ENCODE results near the gene SETBP1. TPM values are rescaled to one million over a fixed set of nuclear protein-coding genes. Genes with fewer than 3 reads are reported as not detected.

The SETBP1 gene
- total and polyA plus RNA-seq, 3 donors from 2014 or later, result 6.2 to 34.7 (median 33.1) TPM

GRCh38 chr18:44943311-44943881 is 262.7 kb downstream of the SETBP1 start:
- TF ChIP-seq POLR2A (IDR thresholded peaks at IDR 0.05), result no peak
- TF ChIP-seq, protein P1, sequence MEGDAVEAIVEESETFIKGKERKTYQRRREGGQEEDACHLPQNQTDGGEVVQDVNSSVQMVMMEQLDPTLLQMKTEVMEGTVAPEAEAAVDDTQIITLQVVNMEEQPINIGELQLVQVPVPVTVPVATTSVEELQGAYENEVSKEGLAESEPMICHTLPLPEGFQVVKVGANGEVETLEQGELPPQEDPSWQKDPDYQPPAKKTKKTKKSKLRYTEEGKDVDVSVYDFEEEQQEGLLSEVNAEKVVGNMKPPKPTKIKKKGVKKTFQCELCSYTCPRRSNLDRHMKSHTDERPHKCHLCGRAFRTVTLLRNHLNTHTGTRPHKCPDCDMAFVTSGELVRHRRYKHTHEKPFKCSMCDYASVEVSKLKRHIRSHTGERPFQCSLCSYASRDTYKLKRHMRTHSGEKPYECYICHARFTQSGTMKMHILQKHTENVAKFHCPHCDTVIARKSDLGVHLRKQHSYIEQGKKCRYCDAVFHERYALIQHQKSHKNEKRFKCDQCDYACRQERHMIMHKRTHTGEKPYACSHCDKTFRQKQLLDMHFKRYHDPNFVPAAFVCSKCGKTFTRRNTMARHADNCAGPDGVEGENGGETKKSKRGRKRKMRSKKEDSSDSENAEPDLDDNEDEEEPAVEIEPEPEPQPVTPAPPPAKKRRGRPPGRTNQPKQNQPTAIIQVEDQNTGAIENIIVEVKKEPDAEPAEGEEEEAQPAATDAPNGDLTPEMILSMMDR (IDR thresholded peaks at IDR 0.05), result no peak
- WGBS, 2 donors, result 46 to 67% methylated on average over 2 of the region's 2 CpGs
- DNase-seq, result peak; percentile 35
- Histone ChIP-seq H3K36me3 (ENCODE audit: low read depth, missing control alignments) (no peaks in the 10 kb centered on the region), H3K4me3 (no peak overlapping the region), H3K9me3 (no peaks in the 10 kb centered on the region), H3K27me3 (no peaks in the 10 kb centered on the region), H3K4me1 (peaks cover 9% of the 10 kb centered on the region), H3K27ac (no peak overlapping the region)
- intact Hi-C loops (cut with DNase I; ENCODE audit: low total_unique reads), result no loop called here

- Histone ChIP-seq H3K4me1 (peaks cover 9% of the 10 kb centered on the region), H3K4me3 (no peak overlapping the region), H3K27me3 (no peaks in the 10 kb centered on the region), H3K9me3 (no peaks in the 10 kb centered on the region), H3K27ac (no peak overlapping the region), H3K36me3 (ENCODE audit: low read depth, missing control alignments) (no peaks in the 10 kb centered on the region)
- DNase-seq, result no peak
- TF ChIP-seq, protein P1 (IDR thresholded peaks at IDR 0.05), result no peak
- no peak for TF ChIP-seq POLR2A (IDR thresholded peaks at IDR 0.05)
- WGBS, 2 donors, result 87 to 89% methylated on average over 1 of the region's 1 CpG
- intact Hi-C loops (cut with DNase I; ENCODE audit: low total_unique reads), result no loop called here
Observed at GRCh38 chr18:44944461-44944860, 263.8 kb downstream of the SETBP1 start.

GRCh38 chr18:44945888-44946401 is 265.3 kb downstream of the SETBP1 start:
- H3K27me3 ChIP-seq, result no peaks in the 10 kb centered on the region
- no peaks in the 10 kb centered on the region for H3K9me3 ChIP-seq
- H3K4me1 ChIP-seq, result peaks cover 9% of the 10 kb centered on the region
- 71 to 73% methylated on average over 4 of the region's 4 CpGs for WGBS, 2 donors
- no peaks in the 10 kb centered on the region for H3K36me3 ChIP-seq (ENCODE audit: low read depth, missing control alignments)
- DNase-seq, result no peak
- no peak overlapping the region for H3K4me3 ChIP-seq
- no peak for TF ChIP-seq POLR2A (IDR thresholded peaks at IDR 0.05)
- TF ChIP-seq, protein P1 (IDR thresholded peaks at IDR 0.05), result no peak
- no peak overlapping the region for H3K27ac ChIP-seq
- intact Hi-C loops (cut with DNase I; ENCODE audit: low total_unique reads), result no loop called here

DNA sequence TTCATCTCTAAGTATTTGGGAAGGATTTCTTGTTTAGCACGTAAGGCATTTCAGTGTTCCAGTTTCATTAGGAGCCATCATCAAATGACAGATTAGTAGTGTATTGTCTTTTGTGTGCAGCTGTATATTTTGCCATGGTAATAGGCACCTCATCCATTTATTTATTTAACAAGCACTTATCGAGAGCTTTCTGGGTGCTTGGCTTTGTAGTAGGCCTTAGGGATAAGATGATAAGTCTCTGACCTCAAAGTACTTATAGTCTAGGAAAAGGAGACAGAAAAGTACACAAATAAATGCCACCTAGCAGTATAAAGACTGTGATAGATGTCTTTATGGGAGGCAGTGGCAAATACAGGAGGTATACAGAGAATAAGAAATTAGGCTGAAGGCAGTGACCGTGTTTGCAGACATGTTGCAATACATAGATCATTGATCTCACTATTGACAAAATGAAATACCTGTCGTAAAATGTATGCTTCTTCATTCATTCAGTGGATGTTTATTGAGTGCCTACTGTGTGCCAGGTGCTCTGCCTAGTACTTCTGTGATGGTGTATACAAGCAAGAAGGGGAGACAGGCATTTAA is 265.9 kb downstream of the SETBP1 start:
- Histone ChIP-seq H3K36me3 (ENCODE audit: low read depth, missing control alignments) (no peaks in the 10 kb centered on the region), H3K27ac (no peak overlapping the region), H3K4me1 (peaks cover 9% of the 10 kb centered on the region), H3K9me3 (no peaks in the 10 kb centered on the region), H3K4me3 (no peak overlapping the region), H3K27me3 (no peaks in the 10 kb centered on the region)
- 89% methylated on average over 4 of the region's 4 CpGs for WGBS, 2 donors
- DNase-seq, result no peak
- no peak for TF ChIP-seq POLR2A (IDR thresholded peaks at IDR 0.05)
- TF ChIP-seq, protein P1 (IDR thresholded peaks at IDR 0.05), result no peak
- intact Hi-C loops (cut with DNase I; ENCODE audit: low total_unique reads), result no loop called here

DNA sequence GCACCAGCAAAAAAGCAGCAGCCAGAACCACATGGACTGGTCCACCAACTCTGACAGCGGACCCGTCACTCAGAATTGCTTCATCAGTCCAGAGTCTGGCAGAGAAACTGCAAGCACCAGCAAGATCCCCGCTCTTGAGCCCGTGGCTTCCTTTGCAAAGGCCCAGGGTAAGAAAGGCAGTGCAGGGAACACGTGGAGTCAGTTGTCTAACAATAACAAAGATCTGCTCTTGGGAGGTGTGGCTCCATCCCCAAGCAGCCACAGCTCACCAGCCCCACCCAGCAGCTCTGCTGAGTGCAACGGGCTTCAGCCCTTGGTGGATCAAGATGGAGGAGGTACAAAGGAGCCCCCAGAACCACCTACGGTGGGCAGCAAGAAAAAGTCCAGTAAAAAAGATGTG is 269.3 kb downstream of the SETBP1 start:
- Histone ChIP-seq H3K36me3 (ENCODE audit: low read depth, missing control alignments) (no peaks in the 10 kb centered on the region), H3K27ac (no peak overlapping the region), H3K27me3 (no peaks in the 10 kb centered on the region), H3K4me1 (no peaks in the 10 kb centered on the region), H3K4me3 (no peak overlapping the region), H3K9me3 (no peaks in the 10 kb centered on the region)
- 92 to 94% methylated on average over 7 of the region's 7 CpGs for WGBS, 2 donors
- TF ChIP-seq POLR2A (IDR thresholded peaks at IDR 0.05), result no peak
- TF ChIP-seq, protein P1 (IDR thresholded peaks at IDR 0.05), result no peak
- intact Hi-C loops (cut with DNase I; ENCODE audit: low total_unique reads), result no loop called here
- no peak for DNase-seq
